Measurements from ENCODE around the gene CHST13.

DNA sequence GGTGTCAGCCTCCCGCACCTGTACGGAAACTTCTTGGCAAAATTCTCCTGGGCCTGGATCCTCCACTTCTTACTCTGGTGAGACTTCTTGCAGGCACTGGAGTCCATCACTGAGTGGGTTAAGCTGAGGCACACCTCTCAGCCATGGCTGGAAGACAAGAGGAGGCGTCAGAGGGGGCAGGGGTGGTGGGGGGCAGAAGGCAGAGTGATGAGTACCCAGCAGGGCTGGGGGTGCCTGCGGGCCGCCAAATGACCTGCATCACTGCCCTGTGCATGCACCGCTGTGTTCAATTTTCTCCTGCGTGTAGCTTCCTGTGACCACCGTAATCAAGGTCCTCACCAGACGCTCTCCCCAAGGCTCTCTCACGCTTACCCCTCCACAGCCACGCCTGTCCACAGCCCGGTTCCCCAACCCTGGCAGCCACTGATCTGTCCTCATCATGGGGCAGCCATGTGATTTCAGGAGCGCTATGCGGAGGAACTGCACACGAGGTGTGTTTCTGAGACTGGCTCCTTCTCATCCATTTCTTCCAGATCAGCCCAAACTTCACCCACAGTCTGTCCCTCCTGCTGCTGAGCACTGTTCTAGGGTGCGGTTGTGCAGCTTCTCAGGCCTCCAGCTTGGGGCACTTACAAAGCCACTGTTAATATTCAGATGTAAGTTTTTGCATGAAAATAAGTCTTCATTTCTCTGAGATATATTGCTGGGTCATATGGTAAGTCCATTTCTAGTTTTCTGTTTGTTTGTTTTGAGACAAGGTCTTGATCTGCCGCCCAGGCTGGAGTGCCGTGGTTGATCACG lies 29.5 kb downstream of the CHST13 start:
- TF ChIP-seq POLR2A (IDR thresholded peaks at IDR 0.05) = no peak
- TF ChIP-seq, protein P1, sequence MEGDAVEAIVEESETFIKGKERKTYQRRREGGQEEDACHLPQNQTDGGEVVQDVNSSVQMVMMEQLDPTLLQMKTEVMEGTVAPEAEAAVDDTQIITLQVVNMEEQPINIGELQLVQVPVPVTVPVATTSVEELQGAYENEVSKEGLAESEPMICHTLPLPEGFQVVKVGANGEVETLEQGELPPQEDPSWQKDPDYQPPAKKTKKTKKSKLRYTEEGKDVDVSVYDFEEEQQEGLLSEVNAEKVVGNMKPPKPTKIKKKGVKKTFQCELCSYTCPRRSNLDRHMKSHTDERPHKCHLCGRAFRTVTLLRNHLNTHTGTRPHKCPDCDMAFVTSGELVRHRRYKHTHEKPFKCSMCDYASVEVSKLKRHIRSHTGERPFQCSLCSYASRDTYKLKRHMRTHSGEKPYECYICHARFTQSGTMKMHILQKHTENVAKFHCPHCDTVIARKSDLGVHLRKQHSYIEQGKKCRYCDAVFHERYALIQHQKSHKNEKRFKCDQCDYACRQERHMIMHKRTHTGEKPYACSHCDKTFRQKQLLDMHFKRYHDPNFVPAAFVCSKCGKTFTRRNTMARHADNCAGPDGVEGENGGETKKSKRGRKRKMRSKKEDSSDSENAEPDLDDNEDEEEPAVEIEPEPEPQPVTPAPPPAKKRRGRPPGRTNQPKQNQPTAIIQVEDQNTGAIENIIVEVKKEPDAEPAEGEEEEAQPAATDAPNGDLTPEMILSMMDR (IDR thresholded peaks at IDR 0.05) = no peak
